IMR-90 (cell line): Measurements from ENCODE around the gene PAX5. TPM values are rescaled to one million over a fixed set of nuclear protein-coding genes. Genes with fewer than 3 reads are reported as not detected.

Experiments
- ATAC-seq: fragments of 200-7000 bp; cut with Tn5 transposase; 2 replicates; pipeline ENCODE4 v1.9.1; 2020; ENCODE audit warnings: low read depth, mild to moderate bottlenecking, moderate library complexity
- BruUV-seq: library from RNA; stranded (reverse); fragments of 400-500 nt; replicated peaks from 2 replicates; lab custom pipeline; 2021; lab: Mats Ljungman, UMichigan
- CTCF ChIA-PET: fragments of 300-600 bp; formaldehyde crosslinking; extraction: SDS; loops from one replicate; lab custom pipeline; 2021; ENCODE audit warnings: antibody characterized with exemption; lab: Yijun Ruan, JAX
- POLR2A ChIA-PET: fragments of 300-600 bp; sonication (Branson Sonifier 250); formaldehyde crosslinking; loops from one replicate; lab custom pipeline; 2022; ENCODE audit warnings: antibody characterized with exemption; ENCODE audit not compliant: unreplicated experiment; lab: Charles Lee
- DNase-seq: peaks from one replicate; pipeline ENCODE4 v3.0.0; 2013
- H2AFZ ChIP-seq: replicated peaks from 2 replicates; pipeline ENCODE3; 2013; ENCODE audit warnings: low read length, mild to moderate bottlenecking; ENCODE audit not compliant: poor library complexity
- H2AK5ac ChIP-seq: 2 replicates; pipeline ENCODE4 v1.6.1; 2013; ENCODE audit warnings: low read depth, low read length, inconsistent platforms
- H2AK9ac ChIP-seq: replicated peaks from 2 replicates; pipeline ENCODE3; 2013; ENCODE audit warnings: mild to moderate bottlenecking, low read depth, low read length, moderate library complexity; ENCODE audit not compliant: poor library complexity
- H2BK120ac ChIP-seq: 2 replicates; pipeline ENCODE4 v1.6.1; 2013; ENCODE audit warnings: low read depth, low read length, inconsistent platforms
- H2BK15ac ChIP-seq: 3 replicates; pipeline ENCODE4 v1.6.1; 2013; ENCODE audit warnings: low read depth, low read length, inconsistent platforms
- H2BK20ac ChIP-seq: 2 replicates; pipeline ENCODE4 v1.6.1; 2013; ENCODE audit warnings: low read depth, mild to moderate bottlenecking, inconsistent platforms, low read length, moderate library complexity
- H2BK5ac ChIP-seq: 2 replicates; pipeline ENCODE4 v1.6.1; 2013; ENCODE audit warnings: mild to moderate bottlenecking, low read depth, low read length, inconsistent platforms; ENCODE audit not compliant: poor library complexity, severe bottlenecking
- H3K14ac ChIP-seq: replicated peaks from 2 replicates; pipeline ENCODE4 v1.6.1; 2013; ENCODE audit warnings: low read depth, low read length, inconsistent platforms
- H3K18ac ChIP-seq: 2 replicates; pipeline ENCODE4 v1.6.1; 2013; ENCODE audit warnings: low read depth, low read length, control low read depth
- H3K23ac ChIP-seq: 2 replicates; pipeline ENCODE4 v1.6.1; 2013; ENCODE audit warnings: low read depth, low read length, inconsistent platforms
- H3K27ac ChIP-seq: 2 replicates; pipeline ENCODE4 v1.5.1; 2013; ENCODE audit warnings: mild to moderate bottlenecking, control low read depth, low read length; ENCODE audit not compliant: insufficient read depth
- H3K27me3 ChIP-seq: 2 replicates; pipeline ENCODE4 v1.6.1; 2013; ENCODE audit warnings: low read length; ENCODE audit not compliant: control insufficient read depth, insufficient read depth
- H3K36me3 ChIP-seq: 2 replicates; pipeline ENCODE4 v1.6.1; 2013; ENCODE audit warnings: low read length, mixed read lengths; ENCODE audit not compliant: control insufficient read depth, insufficient read depth
- H3K4ac ChIP-seq: 2 replicates; pipeline ENCODE4 v1.6.1; 2013; ENCODE audit warnings: low read depth, low read length, inconsistent platforms
- H3K4me1 ChIP-seq: 2 replicates; pipeline ENCODE4 v1.6.1; 2013; ENCODE audit warnings: low read length, mixed read lengths; ENCODE audit not compliant: control insufficient read depth, insufficient read depth
- H3K4me2 ChIP-seq: 2 replicates; pipeline ENCODE4 v1.6.1; 2013; ENCODE audit warnings: low read depth, mild to moderate bottlenecking, control low read depth, low read length, moderate library complexity
- H3K4me3 ChIP-seq: 2 replicates; pipeline ENCODE4 v1.5.1; 2013; ENCODE audit warnings: low read depth, mild to moderate bottlenecking, control low read depth, low read length, moderate library complexity; ENCODE audit not compliant: insufficient read depth
- H3K56ac ChIP-seq: 2 replicates; pipeline ENCODE4 v1.6.1; 2013; ENCODE audit warnings: low read length, inconsistent platforms; ENCODE audit not compliant: insufficient read depth; ENCODE audit errors: extremely low read depth
- H3K79me1 ChIP-seq, 2 experiments: 2 replicates each; pipeline ENCODE4 v1.6.1; 2013; ENCODE audit warnings: low read length in 2 of 2, inconsistent platforms in 1 of 2, low read depth in 1 of 2
- H3K9ac ChIP-seq: 2 replicates; pipeline ENCODE4 v1.6.1; 2013; ENCODE audit warnings: low read depth, low read length, control low read depth
- H3K9me1 ChIP-seq: 2 replicates; pipeline ENCODE4 v1.6.1; 2013; ENCODE audit warnings: low read length, inconsistent platforms; ENCODE audit not compliant: insufficient read depth
- H3K9me3 ChIP-seq: 2 replicates; pipeline ENCODE4 v1.6.1; 2013; ENCODE audit warnings: low read length; ENCODE audit not compliant: control insufficient read depth, insufficient read depth
- H4K20me1 ChIP-seq: 2 replicates; pipeline ENCODE4 v1.6.1; 2013; ENCODE audit warnings: low read length, inconsistent platforms; ENCODE audit not compliant: insufficient read depth
- H4K5ac ChIP-seq: 2 replicates; pipeline ENCODE4 v1.6.1; 2013; ENCODE audit warnings: mild to moderate bottlenecking, low read depth, low read length, control low read depth
- H4K8ac ChIP-seq, 2 experiments: 2 replicates each; pipeline ENCODE4 v1.6.1; 2013; ENCODE audit warnings: low read depth in 2 of 2, low read length in 2 of 2, control low read depth in 1 of 2, inconsistent platforms in 1 of 2
- H4K91ac ChIP-seq: 2 replicates; pipeline ENCODE4 v1.6.1; 2013; ENCODE audit warnings: low read depth, low read length, inconsistent platforms; ENCODE audit not compliant: insufficient read depth
- BHLHE40 ChIP-seq: fragments of 150-350 bp; IDR thresholded peaks from 2 replicates; pipeline ENCODE4 v1.6.1; 2016; ENCODE audit warnings: mild to moderate bottlenecking, low read depth, low read length
- CEBPB ChIP-seq: IDR thresholded peaks from 2 replicates; pipeline ENCODE4 v1.6.1; 2012; ENCODE audit warnings: low read depth, low read length, improper control_type of control experiment
- CHD1 ChIP-seq: IDR thresholded peaks from 2 replicates; pipeline ENCODE4 v1.6.1; 2012; ENCODE audit warnings: low read depth, low read length, improper control_type of control experiment
- CTCF ChIP-seq: conservative IDR thresholded peaks from 2 replicates; pipeline ENCODE4 v1.5.1; 2012; ENCODE audit warnings: mild to moderate bottlenecking, low read depth, low read length, improper control_type of control experiment
- ELK1 ChIP-seq: fragments of 150-350 bp; IDR thresholded peaks from 2 replicates; pipeline ENCODE4 v1.6.1; 2016; ENCODE audit warnings: low read depth, mild to moderate bottlenecking, low read length, moderate library complexity, borderline replicate concordance
- FOS ChIP-seq: fragments of 150-350 bp; IDR thresholded peaks from 2 replicates; pipeline ENCODE4 v1.6.1; 2016; ENCODE audit warnings: low read depth, low read length
- MAFK ChIP-seq: IDR thresholded peaks from 2 replicates; pipeline ENCODE4 v1.6.1; 2012; ENCODE audit warnings: low read depth, low read length, improper control_type of control experiment
- MAZ ChIP-seq: IDR thresholded peaks from 2 replicates; pipeline ENCODE4 v1.6.1; 2012; ENCODE audit warnings: low read depth, mild to moderate bottlenecking, low read length, improper control_type of control experiment, moderate library complexity, borderline replicate concordance
- MXI1 ChIP-seq: IDR thresholded peaks from 2 replicates; pipeline ENCODE4 v1.6.1; 2012; ENCODE audit warnings: low read depth, mild to moderate bottlenecking, low read length, moderate library complexity, borderline replicate concordance
- NFE2L2 ChIP-seq: fragments of 150-350 bp; IDR thresholded peaks from 2 replicates; pipeline ENCODE4 v1.6.1; 2016; ENCODE audit warnings: low read depth, mild to moderate bottlenecking, low read length
- RAD21 ChIP-seq: IDR thresholded peaks from 2 replicates; pipeline ENCODE4 v1.6.1; 2012; ENCODE audit warnings: low read length, improper control_type of control experiment
- RCOR1 ChIP-seq: IDR thresholded peaks from 2 replicates; pipeline ENCODE4 v1.6.1; 2012; ENCODE audit warnings: mild to moderate bottlenecking, low read length, improper control_type of control experiment; ENCODE audit not compliant: insufficient replicate concordance
- RFX5 ChIP-seq: IDR thresholded peaks from 2 replicates; pipeline ENCODE4 v1.8.0; 2012; ENCODE audit warnings: low read depth, mild to moderate bottlenecking, low read length, moderate library complexity
- SMC3 ChIP-seq: fragments of 150-350 bp; IDR thresholded peaks from 2 replicates; pipeline ENCODE4 v1.6.1; 2016; ENCODE audit warnings: low read depth, mild to moderate bottlenecking, antibody characterized with exemption, low read length, moderate library complexity
- USF2 ChIP-seq: fragments of 150-350 bp; IDR thresholded peaks from 2 replicates; pipeline ENCODE4 v1.6.1; 2017; ENCODE audit warnings: mild to moderate bottlenecking, antibody characterized with exemption, low read length, low read depth
- WGBS, 2 experiments: methylation state at CpG; one replicate each; pipeline versions ENCODE4 v1.1.5 to v1.1.7; 2013; ENCODE audit warnings: missing lambda C conversion rate in 2 of 2; ENCODE audit not compliant: insufficient read length in 1 of 2; ENCODE audit errors: extremely low coverage in 2 of 2; 5-methylcytosine and 5-hydroxymethylcytosine counted together
- dilution Hi-C: fragments of 300-500 bp; cut with HindIII; formaldehyde crosslinking; loops from one replicate; pipeline ENCODE4 v1.14.3; 2018; ENCODE audit warnings: low sequenced_read_pairs; ENCODE audit not compliant: unreplicated experiment
- in situ Hi-C: fragments of 300-500 bp; cut with MboI; formaldehyde crosslinking; loops from 3 replicates; pipeline ENCODE4 v1.14.3; 2019; ENCODE audit warnings: low sequenced_read_pairs, inconsistent platforms, mixed read lengths
- intact Hi-C: fragments of 100-400 bp; cut with micrococcal nuclease; formaldehyde crosslinking; loops from 2 replicates; pipeline ENCODE4 v1.10.0; 2022
- polyA plus RNA-seq, 3 experiments: library from polyadenylated mRNA; depleted of rRNA; stranded (reverse); fragments of >200 nt; gene quantifications; 2 replicates each; pipeline ENCODE4 v1.2.3, GENCODE V29; 2012; ENCODE audit warnings: low replicate concordance in 1 of 3
- total RNA-seq: library from RNA; depleted of rRNA; stranded (reverse); fragments of >200 nt; gene quantifications from 2 replicates; pipeline ENCODE4 v1.2.3, GENCODE V29; 2012

PAX5 gene
- total and polyA plus RNA-seq, 2 of the 4 experiments (the other 2 are of a cell fraction) = not detected

GRCh38 chr9:36970007-36970888, 63.8 kb downstream of the PAX5 start:
- Histone ChIP-seq H3K23ac (no peak overlapping the region), H4K91ac (no peak overlapping the region), H2BK5ac (no peak overlapping the region), H3K9ac (no peak overlapping the region), H3K79me1 (no peaks in the 10 kb centered on the region), H2BK15ac (no peak overlapping the region), H3K9me1 (no peaks in the 10 kb centered on the region), H3K4me2 (no peak overlapping the region), H3K27me3 (peaks cover 26% of the 10 kb centered on the region), H4K20me1 (no peaks in the 10 kb centered on the region), H2BK20ac (no peak overlapping the region), H3K27ac (no peak overlapping the region), H3K4me1 (no peaks in the 10 kb centered on the region), H2BK120ac (no peak overlapping the region), H2AK5ac (no peak overlapping the region), H4K5ac (no peak overlapping the region), H2AFZ (no peak overlapping the region), H3K56ac (no peak overlapping the region), H3K4me3 (no peak overlapping the region), H3K9me3 (no peaks in the 10 kb centered on the region), H2AK9ac (peak overlapping the region; percentile 3), H3K18ac (no peak overlapping the region), H4K8ac (no peak overlapping the region), H3K36me3 (no peaks in the 10 kb centered on the region), H3K14ac (no peak overlapping the region), H3K4ac (no peak overlapping the region)
- POLR2A ChIA-PET = no interaction called here
- BruUV-seq = no TSS peak
- no CpG with 5 or more reads among the region's 9 CpGs for WGBS, 2 experiments
- intact Hi-C loops = no loop called here
- CTCF ChIA-PET = no interaction called here
- no peak for DNase-seq
- in situ Hi-C loops = no loop called here
- dilution Hi-C loops = no loop called here
- no peak for ATAC-seq
- TF ChIP-seq NFE2L2 (no peak), MAZ (no peak), FOS (no peak), RCOR1 (no peak), MXI1 (no peak), RAD21 (no peak), RFX5 (no peak), MAFK (no peak), SMC3 (no peak), ELK1 (no peak), BHLHE40 (no peak), USF2 (no peak), CEBPB (no peak), CHD1 (no peak), CTCF (no peak)
